ENCODE measurements around the gene AGPS. TPM values are rescaled to one million over a fixed set of nuclear protein-coding genes. Genes with fewer than 3 reads are reported as not detected.

The AGPS gene
- total RNA-seq, 1 experiment from 2014 or later, result 46.7 TPM

DNA sequence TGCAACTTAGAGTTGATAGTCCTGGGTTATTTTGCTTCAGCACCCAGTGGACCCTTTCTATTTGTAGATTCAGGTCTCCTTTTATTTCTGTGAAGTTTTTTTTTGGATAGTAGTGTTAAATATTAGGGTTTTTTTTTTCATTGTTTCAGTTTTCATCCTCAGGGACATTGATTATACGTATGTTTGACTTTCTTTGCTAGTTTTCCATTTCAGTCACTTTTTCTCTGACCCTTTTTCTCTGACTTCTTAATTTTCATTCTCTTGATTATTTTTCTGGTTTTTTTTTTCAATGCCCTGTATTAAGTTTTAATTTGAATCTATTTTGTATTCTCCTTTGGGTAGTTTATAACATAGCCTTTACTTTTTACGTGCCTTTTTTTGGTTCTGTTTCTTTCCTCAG lies 79.4 kb downstream of the AGPS start:
- BruUV-seq (replicated peaks), result no TSS peak
- TF ChIP-seq CTCF (conservative IDR thresholded peaks at IDR 0.05; ENCODE audit: low read depth, low read length) (no peak), EZH2 (IDR thresholded peaks at IDR 0.05; ENCODE audit: borderline replicate concordance, low read depth, low read length, poor library complexity, severe bottlenecking) (no peak)
- intact Hi-C loops (cut with micrococcal nuclease; ENCODE audit: unreplicated experiment), result no loop called here
- Histone ChIP-seq H3K9me3 (ENCODE audit: low read depth, low read length, poor library complexity, severe bottlenecking) (peaks cover 10% of the 10 kb centered on the region), H3K4me1 (ENCODE audit: insufficient read depth, low read length, poor library complexity, severe bottlenecking) (no peaks in the 10 kb centered on the region), H3K4me3 (ENCODE audit: low read depth, low read length, poor library complexity, severe bottlenecking) (no peak overlapping the region), H3K27ac (ENCODE audit: low read depth, low read length, poor library complexity, severe bottlenecking) (no peak overlapping the region), H3K36me3 (ENCODE audit: insufficient read depth, low read length, poor library complexity, severe bottlenecking) (no peaks in the 10 kb centered on the region), H3K27me3 (replicated peaks; ENCODE audit: insufficient read depth, low read depth, low read length, poor library complexity) (no peaks in the 10 kb centered on the region)
- POLR2A ChIA-PET (ENCODE audit: low non-redundant PET), result no interaction called here
- CTCF ChIA-PET, result no interaction called here
- no peak for DNase-seq (ENCODE audit: low spot score)

GRCh38 chr2:177474301-177474700 lies 81.7 kb downstream of the AGPS start:
- H3K4me1 ChIP-seq (ENCODE audit: insufficient read depth, low read length, poor library complexity, severe bottlenecking), result no peaks in the 10 kb centered on the region
- no peaks in the 10 kb centered on the region for H3K27me3 ChIP-seq (replicated peaks; ENCODE audit: insufficient read depth, low read depth, low read length, poor library complexity)
- H3K36me3 ChIP-seq (ENCODE audit: insufficient read depth, low read length, poor library complexity, severe bottlenecking), result no peaks in the 10 kb centered on the region
- no peak for TF ChIP-seq EZH2 (IDR thresholded peaks at IDR 0.05; ENCODE audit: borderline replicate concordance, low read depth, low read length, poor library complexity, severe bottlenecking)
- TF ChIP-seq CTCF (conservative IDR thresholded peaks at IDR 0.05; ENCODE audit: low read depth, low read length), result no peak
- no peak overlapping the region for H3K27ac ChIP-seq (ENCODE audit: low read depth, low read length, poor library complexity, severe bottlenecking)
- DNase-seq (ENCODE audit: low spot score), result no peak
- ChIA-PET CTCF (interaction anchor here (0.6 kb wide), 1 partner anchor 19 kb away, joined by 3 read pairs; no protein-coding TSS in a partner anchor), POLR2A (ENCODE audit: low non-redundant PET) (no interaction called here)
- intact Hi-C loops (cut with micrococcal nuclease; ENCODE audit: unreplicated experiment), result no loop called here
- no peak overlapping the region for H3K4me3 ChIP-seq (ENCODE audit: low read depth, low read length, poor library complexity, severe bottlenecking)
- H3K9me3 ChIP-seq (ENCODE audit: low read depth, low read length, poor library complexity, severe bottlenecking), result peaks cover 25% of the 10 kb centered on the region
- BruUV-seq (replicated peaks), result no TSS peak

- intact Hi-C loops (cut with micrococcal nuclease; ENCODE audit: unreplicated experiment), result no loop called here
- POLR2A ChIA-PET (ENCODE audit: low non-redundant PET), result no interaction called here
- TF ChIP-seq EZH2 (IDR thresholded peaks at IDR 0.05; ENCODE audit: borderline replicate concordance, low read depth, low read length, poor library complexity, severe bottlenecking) (no peak), CTCF (conservative IDR thresholded peaks at IDR 0.05; ENCODE audit: low read depth, low read length) (no peak)
- H3K27me3 ChIP-seq (replicated peaks; ENCODE audit: insufficient read depth, low read depth, low read length, poor library complexity), result no peaks in the 10 kb centered on the region
- BruUV-seq (replicated peaks), result no TSS peak
- no peak overlapping the region for H3K27ac ChIP-seq (ENCODE audit: low read depth, low read length, poor library complexity, severe bottlenecking)
- no peak for DNase-seq (ENCODE audit: low spot score)
- CTCF ChIA-PET, result interaction anchor here (0.6 kb wide), 1 partner anchor 20 kb away, joined by 3 read pairs; no protein-coding TSS in a partner anchor
- H3K4me3 ChIP-seq (ENCODE audit: low read depth, low read length, poor library complexity, severe bottlenecking), result no peak overlapping the region
- H3K4me1 ChIP-seq (ENCODE audit: insufficient read depth, low read length, poor library complexity, severe bottlenecking), result no peaks in the 10 kb centered on the region
- H3K36me3 ChIP-seq (ENCODE audit: insufficient read depth, low read length, poor library complexity, severe bottlenecking), result no peaks in the 10 kb centered on the region
- peaks cover 25% of the 10 kb centered on the region for H3K9me3 ChIP-seq (ENCODE audit: low read depth, low read length, poor library complexity, severe bottlenecking)
Observed at GRCh38 chr2:177474998-177475397, 82.4 kb downstream of the AGPS start.
